HepG2 (cell line): Measurements from ENCODE around the gene SGF29. TPM values are rescaled to one million over a fixed set of nuclear protein-coding genes. Genes with fewer than 3 reads are reported as not detected.

Source experiments
- CEBPG ChIP-seq: IDR thresholded peaks from 2 replicates; pipeline ENCODE4 v1.6.1; 2016
- DMAP1 ChIP-seq: IDR thresholded peaks from 2 replicates; pipeline ENCODE4 v1.6.1; 2016
- GATAD2A ChIP-seq: IDR thresholded peaks from 2 replicates; pipeline ENCODE4 v1.6.1; 2016
- HNRNPH1 ChIP-seq: fragments of 200-400 bp; formaldehyde crosslinking; optimal IDR thresholded peaks from 2 replicates; pipeline ENCODE3; 2017; ENCODE audit warnings: mild to moderate bottlenecking, low read depth, low read length
- HNRNPUL1 ChIP-seq: fragments of 200-400 bp; formaldehyde crosslinking; IDR thresholded peaks from 2 replicates; pipeline ENCODE4 v1.6.1; 2017; ENCODE audit warnings: low read depth, mild to moderate bottlenecking, low read length, moderate library complexity
- MXD4 ChIP-seq: IDR thresholded peaks from 2 replicates; pipeline ENCODE4 v1.6.1; 2016; ENCODE audit warnings: mild to moderate bottlenecking, missing biosample characterization, missing genetic modification reagents
- MYC ChIP-seq: sonication (generic); formaldehyde crosslinking; IDR thresholded peaks from 2 replicates; pipeline ENCODE4 v1.9.0; 2021; ENCODE audit warnings: missing genetic modification reagents, borderline replicate concordance
- SP140L ChIP-seq: sonication (generic); formaldehyde crosslinking; IDR thresholded peaks from 2 replicates; pipeline ENCODE4 v1.4.0; 2020; ENCODE audit warnings: missing genetic modification reagents, borderline replicate concordance
- SRSF1 ChIP-seq: fragments of 200-400 bp; formaldehyde crosslinking; optimal IDR thresholded peaks from 2 replicates; pipeline ENCODE3; 2017; ENCODE audit warnings: mild to moderate bottlenecking, low read depth, low read length, moderate library complexity
- TOPORS ChIP-seq: sonication (generic); formaldehyde crosslinking; IDR thresholded peaks from 2 replicates; pipeline ENCODE4 v1.8.0; 2023; ENCODE audit warnings: mild to moderate bottlenecking, missing genetic modification reagents
- U2AF1 ChIP-seq: fragments of 200-400 bp; formaldehyde crosslinking; optimal IDR thresholded peaks from 2 replicates; pipeline ENCODE3; 2017; ENCODE audit warnings: mild to moderate bottlenecking, low read depth, low read length
- YEATS2 ChIP-seq: sonication (generic); formaldehyde crosslinking; IDR thresholded peaks from 2 replicates; pipeline ENCODE4 v1.4.0; 2020; ENCODE audit warnings: missing genetic modification reagents, borderline replicate concordance
- ZBTB14 ChIP-seq: sonication (generic); formaldehyde crosslinking; IDR thresholded peaks from 2 replicates; pipeline ENCODE4 v1.4.0; 2020; ENCODE audit warnings: missing genetic modification reagents
- ZBTB7A ChIP-seq: sonication (generic); formaldehyde crosslinking; IDR thresholded peaks from 2 replicates; pipeline ENCODE4 v1.8.0; 2022; ENCODE audit warnings: mild to moderate bottlenecking, missing genetic modification reagents
- ZEB1 ChIP-seq: IDR thresholded peaks from 2 replicates; pipeline ENCODE4 v1.6.1; 2012; ENCODE audit warnings: mild to moderate bottlenecking, low read depth, inconsistent platforms; ENCODE audit not compliant: insufficient replicate concordance
- ZKSCAN8 ChIP-seq: IDR thresholded peaks from 2 replicates; pipeline ENCODE4 v1.6.1; 2016; ENCODE audit warnings: borderline replicate concordance, missing genetic modification reagents, missing compliant biosample characterization
- ZNF224 ChIP-seq: sonication (generic); formaldehyde crosslinking; IDR thresholded peaks from 2 replicates; pipeline ENCODE4 v1.5.0; 2020; ENCODE audit warnings: mild to moderate bottlenecking, missing genetic modification reagents
- ZNF510 ChIP-seq: sonication (generic); formaldehyde crosslinking; IDR thresholded peaks from 2 replicates; pipeline ENCODE4 v1.4.0; 2020; ENCODE audit warnings: low read depth, mild to moderate bottlenecking, missing genetic modification reagents
- ZNF556 ChIP-seq: sonication (generic); formaldehyde crosslinking; IDR thresholded peaks from 2 replicates; pipeline ENCODE4 v1.4.0; 2020; ENCODE audit warnings: mild to moderate bottlenecking, missing genetic modification reagents, borderline replicate concordance
- ZNF563 ChIP-seq: sonication (generic); formaldehyde crosslinking; IDR thresholded peaks from 2 replicates; pipeline ENCODE4 v1.8.0; 2022; ENCODE audit warnings: mild to moderate bottlenecking, moderate library complexity, missing genetic modification reagents
- ZNF570 ChIP-seq: sonication (generic); formaldehyde crosslinking; IDR thresholded peaks from 2 replicates; pipeline ENCODE4 v1.4.0; 2020; ENCODE audit warnings: mild to moderate bottlenecking, missing genetic modification reagents, borderline replicate concordance
- ZNF589 ChIP-seq: sonication (generic); formaldehyde crosslinking; conservative IDR thresholded peaks from 2 replicates; pipeline ENCODE4 v1.8.0; 2022; ENCODE audit warnings: mild to moderate bottlenecking, moderate library complexity, missing genetic modification reagents
- ZNF749 ChIP-seq: sonication (generic); formaldehyde crosslinking; IDR thresholded peaks from 2 replicates; pipeline ENCODE4 v1.8.0; 2022; ENCODE audit warnings: mild to moderate bottlenecking, missing genetic modification reagents, moderate library complexity, borderline replicate concordance
- ZNF777 ChIP-seq: sonication (generic); formaldehyde crosslinking; IDR thresholded peaks from 2 replicates; pipeline ENCODE4 v1.4.0; 2020; ENCODE audit warnings: missing genetic modification reagents
- ZSCAN22 ChIP-seq: sonication (generic); formaldehyde crosslinking; IDR thresholded peaks from 2 replicates; pipeline ENCODE4 v1.4.0; 2020; ENCODE audit warnings: mild to moderate bottlenecking, missing genetic modification reagents
- ZSCAN31 ChIP-seq: sonication (generic); formaldehyde crosslinking; IDR thresholded peaks from 2 replicates; pipeline ENCODE4 v1.5.0; 2020; ENCODE audit warnings: low read depth, mild to moderate bottlenecking, missing genetic modification reagents
- polyA plus RNA-seq, 8 experiments: library from polyadenylated mRNA; depleted of rRNA in 3 of 8; stranded (reverse) in 7 of 8; unstranded in 1 of 8; fragments of >200 nt; fragmentation: Illumina TruSeq in 4 of 8; extraction: Trizol in 4 of 8; gene quantifications; 2 replicates each; pipeline versions ENCODE4 v1.2.1 to v1.2.3, GENCODE V29; 2011 to 2016; ENCODE audit warnings: low read depth in 4 of 8, missing spikeins in 1 of 8, mixed read lengths in 1 of 8; ENCODE audit not compliant: insufficient read depth in 1 of 8
- total RNA-seq, 5 experiments: library from RNA; depleted of rRNA; stranded (reverse); fragments of >200 nt; fragmentation: Illumina TruSeq; extraction: Trizol; gene quantifications; 2 replicates each; pipeline ENCODE4 v1.2.3, GENCODE V29; 2016; ENCODE audit warnings: low read depth in 1 of 5
- TF ChIP-seq, protein P1 (sequence below): sonication (generic); formaldehyde crosslinking; IDR thresholded peaks from 2 replicates; pipeline ENCODE4 v1.5.1; 2020; ENCODE audit warnings: mild to moderate bottlenecking, missing genetic modification reagents, borderline replicate concordance

The SGF29 gene
- total and polyA plus RNA-seq, 2 of the 13 experiments (the other 11 are each of a cell fraction or from before 2014, with no cell fraction given), result 5.0 to 29.4 TPM

DNA sequence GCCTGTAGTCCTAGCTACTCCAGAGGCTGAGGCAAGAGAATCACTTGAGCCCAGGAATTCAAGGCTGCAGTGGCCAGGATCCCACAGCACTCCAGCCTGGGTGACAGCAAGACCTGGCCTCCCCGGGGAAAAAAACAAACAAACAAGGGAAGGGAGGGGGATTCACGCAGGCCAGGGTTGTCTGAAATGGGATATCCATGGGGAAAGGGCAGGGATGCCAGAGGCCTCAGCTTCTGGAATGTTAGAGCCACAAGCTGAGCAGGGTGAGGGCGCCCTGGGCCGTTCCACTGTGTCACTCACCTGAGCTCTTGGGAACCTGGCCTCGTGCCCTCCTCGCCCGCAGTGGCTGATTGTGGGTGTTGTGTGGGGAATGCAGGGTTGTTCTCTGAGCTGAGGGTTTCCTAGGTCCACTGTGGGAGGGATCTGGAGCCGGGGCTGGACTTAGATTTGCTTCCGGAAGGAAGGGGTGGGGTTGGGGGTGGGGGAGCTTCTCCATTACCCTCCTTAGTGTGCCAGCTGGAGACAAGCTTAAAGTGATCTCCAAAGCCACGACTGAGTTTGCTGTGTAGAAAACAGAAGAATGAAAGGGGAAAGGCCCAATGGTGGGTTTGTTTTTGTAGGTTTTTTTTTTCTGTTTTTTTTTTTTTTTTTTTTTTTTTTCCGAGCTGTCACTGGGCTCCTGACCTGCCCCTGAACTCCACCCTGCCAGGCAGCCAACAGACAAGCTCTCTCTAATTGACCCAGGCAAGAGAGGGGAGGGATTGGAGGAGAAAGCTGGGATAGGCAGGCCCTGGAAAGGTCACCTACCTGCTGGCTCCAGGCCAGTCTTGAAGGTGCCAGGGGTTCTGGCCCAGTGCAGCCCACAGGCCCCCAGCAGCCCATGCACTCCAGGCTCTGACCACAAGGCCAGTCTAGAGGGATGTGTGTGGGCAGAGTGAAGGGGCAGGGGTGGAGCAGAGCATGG lies 56.2 kb downstream of the SGF29 start, which contains the start of gene SULT1A1 (continued):
- no peak for TF ChIP-seq ZBTB14
- TF ChIP-seq CEBPG, result 0 out of 2 replicates have a peak, but pooled peaks have one; percentile 18
- TF ChIP-seq HNRNPUL1, result no peak
- no peak for TF ChIP-seq ZNF570 (CRISPR knock-in tag)
- peak; percentile 70; the same call in 1 of the 2 replicates for TF ChIP-seq ZSCAN31 (CRISPR knock-in tag)
- TF ChIP-seq U2AF1, result no peak
- no peak for TF ChIP-seq ZNF510 (CRISPR knock-in tag)
- TF ChIP-seq HNRNPH1, result no peak
- TF ChIP-seq ZNF563, result no peak
- 0 out of 2 replicates have a peak, but pooled peaks have one; percentile 19 for TF ChIP-seq ZNF224 (CRISPR knock-in tag)
- peak; percentile 23 for TF ChIP-seq ZEB1
- TF ChIP-seq SRSF1, result no peak
- peak; percentile 87 for TF ChIP-seq DMAP1
- TF ChIP-seq YEATS2 (CRISPR knock-in tag), result peak; percentile 46
- peak; percentile 69; the same call in 1 of the 2 replicates for TF ChIP-seq MYC (CRISPR knock-in tag)
- peak; percentile 18; the same call in 1 of the 2 replicates for TF ChIP-seq ZNF556
- peak; percentile 59 for TF ChIP-seq GATAD2A
- TF ChIP-seq, protein P1, sequence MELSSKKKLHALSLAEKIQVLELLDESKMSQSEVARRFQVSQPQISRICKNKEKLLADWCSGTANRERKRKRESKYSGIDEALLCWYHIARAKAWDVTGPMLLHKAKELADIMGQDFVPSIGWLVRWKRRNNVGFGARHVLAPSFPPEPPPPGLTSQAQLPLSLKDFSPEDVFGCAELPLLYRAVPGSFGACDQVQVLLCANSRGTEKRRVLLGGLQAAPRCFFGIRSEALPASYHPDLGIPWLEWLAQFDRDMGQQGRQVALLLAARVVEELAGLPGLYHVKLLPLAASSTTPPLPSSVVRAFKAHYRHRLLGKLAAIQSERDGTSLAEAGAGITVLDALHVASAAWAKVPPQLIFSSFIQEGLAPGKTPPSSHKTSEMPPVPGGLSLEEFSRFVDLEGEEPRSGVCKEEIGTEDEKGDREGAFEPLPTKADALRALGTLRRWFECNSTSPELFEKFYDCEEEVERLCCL (CRISPR knock-in tag), result no peak
- peak; percentile 66; the same call in 1 of the 2 replicates for TF ChIP-seq ZNF589 (CRISPR knock-in tag)
- TF ChIP-seq MXD4 (CRISPR knock-in tag), result no peak; the same call in 1 of the 2 replicates
- TF ChIP-seq ZSCAN22 (CRISPR knock-in tag), result no peak
- TF ChIP-seq ZBTB7A (CRISPR knock-in tag), result peak; percentile 79; the same call in 1 of the 2 replicates
- no peak for TF ChIP-seq TOPORS (CRISPR knock-in tag)
- TF ChIP-seq SP140L (CRISPR knock-in tag), result no peak
- peak; percentile 59; the same call in 1 of the 2 replicates for TF ChIP-seq ZNF749 (CRISPR knock-in tag)
- 0 out of 2 replicates have a peak, but pooled peaks have one; percentile 18 for TF ChIP-seq ZKSCAN8
- TF ChIP-seq ZNF777 (CRISPR knock-in tag), result no peak
